Measurements from ENCODE around the gene ZBTB26. TPM values are rescaled to one million over a fixed set of nuclear protein-coding genes. Genes with fewer than 3 reads are reported as not detected.

The ZBTB26 gene
- total RNA-seq: 15.3 TPM

GRCh38 chr9:122931226-122932121, at the start of gene ZBTB26:
Gene ZBTB26, minus strand, starts transcription at chr9:122931512. Its CDS starts 11,578 bp downstream, at chr9:122919934.

GRCh38 chr9:122940749-122941581, 9.7 kb upstream of the ZBTB26 start, which contains the start of gene RABGAP1:
Gene RABGAP1, plus strand, starts transcription at chr9:122941020. Its CDS starts 16,040 bp downstream, at chr9:122957060.

GRCh38 chr9:122912964-122913673, 18.2 kb downstream of the ZBTB26 start, which contains the start of gene ZBTB6:
Gene ZBTB6, minus strand, starts transcription at chr9:122913323. Its CDS starts 1,251 bp downstream, at chr9:122912072.

GRCh38 chr9:122904823-122905710, 26.2 kb downstream of the ZBTB26 start, which contains the start of gene RC3H2:
Gene RC3H2, minus strand, starts transcription at chr9:122905359. Its CDS starts 7,850 bp downstream, at chr9:122897509.

Small RNAs within 50 kb of the gene (small RNA-seq; reads per million reads assigned to genes)
- gene RNY1P15 (ENCODE audit: low replicate concordance) (not detected), gene SNORD90 (ENCODE audit: low replicate concordance) (4,207 reads per million, percentile 100 among the genes with 10 or more reads in this experiment)

Other genes starting within 250 kb of the ZBTB26 start
- not detected for gene OR1L4, start 207.5 kb downstream of the ZBTB26 start, total RNA-seq
- gene OR1L6, start 189.2 kb downstream of the ZBTB26 start, total RNA-seq: not detected
- gene OR5C1, start 142.6 kb downstream of the ZBTB26 start, total RNA-seq: not detected
- gene OR1K1, start 131.4 kb downstream of the ZBTB26 start, total RNA-seq: not detected
- 40.1 TPM for gene PDCL, start 102.9 kb downstream of the ZBTB26 start, total RNA-seq
- 131 TPM for gene RC3H2, start 26.2 kb downstream of the ZBTB26 start, total RNA-seq
- 51.3 TPM for gene ZBTB6, start 18.2 kb downstream of the ZBTB26 start, total RNA-seq
- 144 TPM for gene RABGAP1, start 9.5 kb upstream of the ZBTB26 start, total RNA-seq
- gene GPR21, start 102.2 kb upstream of the ZBTB26 start, total RNA-seq: 17.2 TPM

Measured in parietal lobe (tissue), 2 donors.